SHP77 (cell line): ENCODE measurements around the gene SLIT3.

Experiments used
- DNase-seq, 2 experiments: peaks; one replicate each; lab custom pipeline; 2025; lab: John Stamatoyannopoulos, UW

The SLIT3 gene

DNA sequence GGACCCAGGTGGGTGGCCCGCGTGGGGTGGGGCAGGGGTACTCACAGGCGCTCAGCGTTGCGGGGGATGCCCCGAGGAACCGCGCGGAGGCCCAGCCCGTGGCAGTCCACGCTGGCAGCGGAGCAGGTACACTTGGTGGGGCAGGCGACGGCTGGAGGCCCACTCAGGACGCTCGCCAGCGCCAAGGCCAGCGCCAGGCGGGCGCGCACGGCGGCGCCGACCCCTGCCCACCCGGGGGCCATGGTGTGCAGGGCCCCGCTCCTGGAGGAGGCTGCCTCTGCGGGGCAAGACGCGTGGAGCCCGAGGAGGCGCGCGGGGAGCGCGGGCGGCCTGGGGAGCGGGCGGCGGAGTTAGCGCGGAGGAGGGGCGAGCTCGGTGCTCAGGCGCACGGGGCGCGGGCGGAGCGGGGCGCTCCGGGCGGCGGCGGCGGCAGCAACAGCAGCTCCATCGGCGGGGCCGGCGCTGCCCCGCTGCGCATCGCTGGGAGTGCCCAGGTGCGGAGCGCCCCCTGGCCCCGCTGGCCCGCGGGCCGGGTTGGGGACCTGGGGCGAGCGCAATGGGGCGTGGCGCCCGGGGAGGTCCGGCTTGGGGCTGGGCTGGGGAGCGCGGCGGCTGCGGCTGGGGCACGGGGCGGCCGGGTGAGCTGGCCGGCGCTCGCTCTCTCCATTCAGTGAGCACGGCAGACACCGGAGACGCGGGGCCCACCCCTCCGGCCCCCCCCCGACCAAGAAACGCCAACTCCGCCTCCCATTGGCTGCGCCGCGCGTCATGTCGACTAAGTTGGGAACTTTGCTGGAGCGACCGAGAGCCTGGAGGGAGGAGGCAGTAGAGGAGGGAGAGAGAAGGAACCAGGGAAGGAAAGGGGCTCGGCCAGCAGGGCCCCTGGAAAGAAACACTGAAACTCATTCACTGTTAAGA is at the start of gene SLIT3:
Gene SLIT3, minus strand, starts transcription at position 672 of the 918 bp plus-strand sequence. Its CDS starts 430 bp downstream, at position 242.
- no peak for DNase-seq

GRCh38 chr5:169350016-169350415 is 49.1 kb upstream of the SLIT3 start:
- no peak for DNase-seq

DNA sequence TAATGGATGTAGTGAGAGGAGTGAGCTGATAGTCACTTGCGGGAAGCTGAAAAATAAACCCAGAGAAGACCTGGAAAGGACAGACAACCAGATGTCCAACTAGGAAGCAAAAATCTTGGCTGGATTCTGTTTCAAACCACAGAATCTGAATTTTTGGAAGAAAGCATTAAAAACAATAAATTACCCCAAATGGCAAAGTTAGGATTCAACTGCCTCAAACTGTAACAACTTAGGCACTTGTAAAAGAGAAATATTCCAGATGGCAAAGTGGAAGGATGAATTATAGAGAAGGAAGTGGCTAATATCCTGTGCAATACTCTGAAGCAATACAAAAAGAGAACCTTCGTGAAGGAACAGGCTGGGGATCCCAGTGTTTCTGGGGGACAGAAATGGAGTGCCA is 46.8 kb upstream of the SLIT3 start:
- no peak for DNase-seq

DNA sequence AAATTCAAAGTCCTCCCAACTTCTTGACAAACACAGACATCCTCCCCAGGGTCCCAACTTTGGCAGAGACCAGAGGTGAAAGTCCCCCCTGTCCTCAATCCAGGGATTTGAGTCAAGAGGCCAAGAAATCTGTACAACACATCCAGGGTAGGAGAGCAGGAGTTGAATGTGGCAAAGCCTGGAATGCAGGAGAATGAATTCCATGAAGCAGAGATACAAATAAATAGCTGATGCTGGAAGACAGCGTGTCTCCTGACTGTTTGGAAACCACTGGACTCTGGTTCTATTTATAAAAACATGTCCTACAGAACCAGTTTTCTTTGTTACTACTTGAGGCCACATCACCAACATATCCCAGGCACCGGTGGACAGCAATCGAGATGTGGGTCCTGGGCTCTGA is 43.7 kb upstream of the SLIT3 start:
- DNase-seq, result no peak

DNA sequence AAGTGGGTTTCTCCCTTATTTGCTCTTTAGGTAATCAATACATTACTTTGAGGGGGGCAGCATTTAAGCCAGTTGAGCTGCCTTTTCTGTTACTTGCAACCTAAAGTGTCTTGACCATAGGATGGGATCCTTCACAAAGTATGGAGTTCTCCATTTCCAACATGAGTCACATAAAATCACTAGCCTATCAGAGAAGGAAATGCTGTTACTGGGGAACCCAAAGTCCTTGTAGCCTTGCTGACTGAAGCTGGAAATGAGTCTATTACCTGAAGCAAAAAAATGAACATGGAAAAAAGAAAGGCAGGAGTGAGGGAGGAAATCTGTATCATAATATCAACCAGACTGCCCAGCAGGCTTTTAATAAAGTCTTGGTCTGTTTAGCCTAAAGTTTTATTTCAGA is 42.8 kb upstream of the SLIT3 start:
- DNase-seq, result no peak

DNA sequence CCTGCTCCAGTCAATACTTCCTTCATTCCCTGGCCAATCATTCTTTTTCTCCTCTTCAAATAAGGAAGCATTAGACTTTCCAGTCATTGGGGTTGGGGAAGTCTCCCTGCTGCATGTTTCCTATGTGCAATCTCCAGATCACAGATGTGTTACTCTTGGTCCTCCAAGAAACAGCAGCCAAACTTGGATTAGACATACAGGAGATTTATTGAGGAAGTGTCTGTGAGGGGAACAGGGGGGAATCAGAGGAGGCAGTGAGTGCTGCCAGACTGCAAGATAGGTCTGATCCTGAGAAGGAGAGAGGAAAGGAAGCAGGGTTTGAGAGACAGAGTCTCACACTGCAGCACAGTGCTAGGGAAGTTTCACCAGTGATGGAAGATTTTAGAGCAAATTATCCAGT is 40.6 kb upstream of the SLIT3 start:
- no peak for DNase-seq

GRCh38 chr5:169339869-169340268 is 38.9 kb upstream of the SLIT3 start:
- DNase-seq, result no peak

GRCh38 chr5:169336242-169336641 is 35.3 kb upstream of the SLIT3 start:
- no peak for DNase-seq

DNA sequence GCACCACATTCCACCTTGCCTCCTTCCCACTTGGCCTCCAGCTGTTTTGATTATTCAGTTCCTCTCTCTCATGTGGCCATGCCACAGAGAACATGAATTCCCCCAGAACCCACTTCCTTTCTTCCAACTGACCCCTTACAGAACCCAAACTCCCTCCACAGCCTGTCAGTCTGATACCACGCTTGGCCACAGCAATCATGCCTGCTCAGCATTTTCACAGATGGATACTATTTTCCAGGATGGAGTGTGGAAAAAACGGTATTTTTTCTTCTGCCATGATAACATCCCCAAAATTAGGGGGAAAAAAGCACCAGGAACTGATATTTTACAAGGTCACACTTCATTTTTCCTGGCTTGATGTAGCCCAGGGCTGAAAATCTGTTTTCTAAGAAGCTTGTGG is 34.9 kb upstream of the SLIT3 start:
- no peak for DNase-seq

GRCh38 chr5:169333518-169333917 is 32.6 kb upstream of the SLIT3 start:
- no peak for DNase-seq

DNA sequence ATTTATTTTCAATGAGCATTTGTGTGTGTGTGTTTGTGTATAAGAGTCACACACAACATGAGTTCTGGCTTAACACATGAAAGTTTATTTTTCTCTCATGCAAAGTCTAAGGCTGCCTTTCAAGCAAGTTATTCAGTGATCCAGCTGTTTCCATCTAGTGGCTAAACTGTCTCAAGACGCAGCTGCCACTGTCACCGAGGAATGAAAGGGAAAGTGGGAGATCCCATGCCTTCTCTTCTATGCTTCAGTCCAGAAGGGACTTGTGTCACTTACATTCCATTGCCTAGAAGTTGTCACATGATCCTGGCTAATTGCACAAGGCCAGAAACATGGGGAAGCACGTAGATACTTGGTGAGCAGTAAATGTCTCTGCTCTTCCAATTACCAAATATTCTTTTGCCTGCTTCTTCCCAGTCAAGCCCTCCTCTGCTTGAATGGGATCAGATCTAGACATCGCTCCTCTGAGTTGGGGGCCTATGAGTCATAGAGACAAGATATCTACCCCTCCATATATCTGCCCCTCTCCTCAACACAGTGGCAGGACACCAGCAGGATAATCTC is 30.4 kb upstream of the SLIT3 start:
- DNase-seq, result no peak

GRCh38 chr5:169328401-169328800 is 27.5 kb upstream of the SLIT3 start:
- DNase-seq, result no peak

- no peak for DNase-seq
Measured at GRCh38 chr5:169325273-169325672, 24.3 kb upstream of the SLIT3 start.

- DNase-seq, result no peak
Measured at GRCh38 chr5:169318556-169318955, 17.6 kb upstream of the SLIT3 start.

- DNase-seq, result no peak
Measured at GRCh38 chr5:169307646-169308045, 6.7 kb upstream of the SLIT3 start.

DNA sequence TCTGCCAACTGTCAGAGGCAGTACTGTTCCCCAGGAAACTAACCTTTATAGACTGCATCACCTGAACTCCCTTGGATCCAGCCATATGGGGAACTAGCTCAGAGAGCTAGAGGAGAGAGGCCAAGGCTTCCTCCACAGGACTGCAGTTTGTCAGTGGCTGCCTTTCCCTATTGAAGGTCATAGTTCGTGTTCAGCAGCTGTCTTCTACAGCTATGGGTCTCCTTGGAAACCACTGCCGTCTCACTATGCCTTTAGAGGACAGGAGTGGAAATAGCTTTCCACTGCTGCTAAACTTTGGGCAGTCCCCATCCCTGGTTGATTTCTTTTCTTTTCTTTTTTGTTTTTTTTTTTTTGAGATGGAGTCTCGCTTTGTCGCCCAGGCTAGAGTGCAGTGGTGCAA is 4.4 kb upstream of the SLIT3 start:
- DNase-seq, result no peak

DNA sequence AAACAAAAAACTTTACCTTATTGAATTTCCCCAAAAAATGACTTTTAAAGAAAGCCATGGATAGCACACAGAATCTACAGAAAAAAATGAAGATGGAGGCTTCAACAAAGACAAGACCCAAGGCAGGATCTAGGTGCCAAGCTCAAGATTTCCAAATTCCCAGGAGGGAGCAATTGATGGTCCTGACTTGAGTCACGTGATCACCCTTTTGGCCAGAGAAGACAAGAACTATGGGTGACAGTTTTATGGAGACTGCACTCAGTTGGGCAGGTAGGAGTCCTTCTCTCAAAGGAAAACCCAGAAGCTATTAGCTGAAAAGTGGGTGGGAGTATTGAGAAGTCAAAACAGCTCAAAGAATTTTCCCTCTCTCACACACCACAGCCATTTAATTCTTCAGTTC is 3.2 kb upstream of the SLIT3 start:
- no peak for DNase-seq

DNA sequence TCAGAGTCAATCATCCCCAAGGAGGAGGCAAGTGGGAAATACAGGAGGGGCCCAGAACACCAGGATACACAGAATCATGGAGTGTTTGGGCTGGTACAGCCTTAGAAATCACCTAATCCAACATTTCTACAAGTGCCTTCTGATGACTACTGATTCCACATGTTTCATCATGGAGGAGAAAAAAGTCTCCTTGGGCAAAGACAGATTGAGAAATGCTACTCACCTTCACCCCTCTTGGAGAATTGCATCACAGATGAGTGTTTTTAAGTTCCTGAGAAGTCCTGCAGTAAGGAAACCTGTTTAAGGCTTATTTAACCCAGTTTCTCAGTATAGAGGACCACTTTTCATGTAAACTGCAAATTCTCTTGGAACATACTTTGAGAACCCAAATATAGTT is 2.2 kb upstream of the SLIT3 start:
- DNase-seq, result no peak

DNA sequence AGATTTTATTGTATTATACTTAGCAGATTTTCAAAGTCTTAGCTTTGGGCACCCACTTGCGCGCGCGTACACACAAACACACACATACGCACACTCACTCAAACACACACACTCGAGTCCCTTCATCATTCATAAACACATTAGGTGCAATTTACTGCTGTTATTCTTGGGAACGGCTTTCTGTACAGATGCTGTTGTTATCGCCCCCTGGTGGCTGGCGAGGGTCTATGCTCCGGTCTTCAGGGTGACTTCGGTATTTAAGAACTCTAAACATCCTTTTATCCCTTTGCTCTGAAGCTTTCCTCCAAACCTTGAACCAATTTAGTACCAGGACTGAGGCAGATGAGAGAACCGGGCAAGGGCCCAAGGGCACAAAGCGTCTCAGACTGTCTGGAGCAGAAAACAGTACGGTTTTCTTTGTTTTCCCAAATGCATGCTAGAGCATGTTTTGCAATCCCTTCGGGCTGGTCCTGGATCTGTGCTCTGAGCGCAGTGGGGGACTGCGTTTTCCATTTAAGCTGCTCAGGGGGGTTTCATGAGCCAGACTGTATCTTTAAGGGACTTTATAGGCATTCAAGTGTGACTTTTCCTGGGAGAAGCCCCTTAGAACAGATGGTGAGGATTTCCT is 1.7 kb upstream of the SLIT3 start:
- peak; percentile 37 to 52 for DNase-seq

- DNase-seq, result no peak
Measured at GRCh38 chr5:169301986-169302385, 1.0 kb upstream of the SLIT3 start.

DNA sequence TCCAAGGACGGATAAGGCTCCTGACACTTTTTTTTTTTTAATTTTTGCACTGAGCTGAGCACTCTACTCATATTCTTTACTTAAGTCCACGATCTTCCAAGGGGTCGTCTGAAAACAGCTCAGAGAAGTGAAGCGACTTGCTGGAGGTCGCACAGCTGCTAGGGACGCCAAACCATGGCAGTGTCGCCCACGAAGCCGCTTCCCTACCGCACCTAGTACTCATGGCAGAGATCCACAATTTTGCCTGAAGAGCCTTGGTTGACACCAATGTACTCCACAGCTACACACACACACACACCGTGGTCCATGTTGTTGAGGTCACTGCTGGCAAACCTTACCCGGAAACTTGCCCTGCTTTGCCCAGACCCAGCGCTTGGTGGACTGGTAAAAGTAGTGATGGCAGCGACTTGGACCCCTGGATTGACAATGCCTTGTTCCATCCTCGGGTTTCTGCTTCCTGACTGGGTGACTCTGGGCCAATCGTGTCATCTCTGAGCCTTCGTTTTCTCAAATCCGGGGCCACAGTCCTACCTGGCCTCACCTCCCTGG is 521 bp upstream of the SLIT3 start:
- DNase-seq, result no peak

GRCh38 chr5:169299663-169300467 is 1.1 kb downstream of the SLIT3 start:
- no peak for DNase-seq
